Measurements from ENCODE around the gene CXCL5.

CXCL5 gene

GRCh38 chr4:73998040-73999011, at the start of gene CXCL5:
Gene CXCL5 (minus strand): TSS chr4:73998677. CDS start chr4:73998581, 96 bp downstream.
- no peak for DNase-seq (ENCODE audit: low read depth)
- no peak for TF ChIP-seq CTCF (IDR thresholded peaks at IDR 0.05; ENCODE audit: insufficient read depth, low read depth, low read length, missing control alignments)
- H3K4me3 ChIP-seq (ENCODE audit: low read depth, low read length): no peak within 1 kb of the TSS

- no peak overlapping the region for H3K4me3 ChIP-seq (ENCODE audit: low read depth, low read length)
- no peak for DNase-seq (ENCODE audit: low read depth)
- TF ChIP-seq CTCF (IDR thresholded peaks at IDR 0.05; ENCODE audit: insufficient read depth, low read depth, low read length, missing control alignments): no peak
Observed at GRCh38 chr4:74047152-74047551, 48.7 kb upstream of the CXCL5 start.

GRCh38 chr4:74045772-74046171, 47.3 kb upstream of the CXCL5 start:
- no peak for TF ChIP-seq CTCF (IDR thresholded peaks at IDR 0.05; ENCODE audit: insufficient read depth, low read depth, low read length, missing control alignments)
- no peak for DNase-seq (ENCODE audit: low read depth)
- no peak overlapping the region for H3K4me3 ChIP-seq (ENCODE audit: low read depth, low read length)

- H3K4me3 ChIP-seq (ENCODE audit: low read depth, low read length): no peak overlapping the region
- no peak for TF ChIP-seq CTCF (IDR thresholded peaks at IDR 0.05; ENCODE audit: insufficient read depth, low read depth, low read length, missing control alignments)
- no peak for DNase-seq (ENCODE audit: low read depth)
Observed at GRCh38 chr4:74045247-74045646, 46.8 kb upstream of the CXCL5 start.

GRCh38 chr4:74044677-74045076, 46.2 kb upstream of the CXCL5 start:
- DNase-seq (ENCODE audit: low read depth): no peak
- no peak for TF ChIP-seq CTCF (IDR thresholded peaks at IDR 0.05; ENCODE audit: insufficient read depth, low read depth, low read length, missing control alignments)
- H3K4me3 ChIP-seq (ENCODE audit: low read depth, low read length): no peak overlapping the region

GRCh38 chr4:74042681-74043080, 44.2 kb upstream of the CXCL5 start:
- TF ChIP-seq CTCF (IDR thresholded peaks at IDR 0.05; ENCODE audit: insufficient read depth, low read depth, low read length, missing control alignments): no peak
- no peak for DNase-seq (ENCODE audit: low read depth)
- H3K4me3 ChIP-seq (ENCODE audit: low read depth, low read length): no peak overlapping the region

Measured in GM12865 (cell line).